Activated CD8-positive, alpha-beta T cell treated with anti-CD3 and anti-CD28 coated beads, Interleukin-2, amount 10 ng/mL, durations not matched to agents 7 days and 5 days (primary cell): Measurements from ENCODE around the gene ADRB1. TPM values are rescaled to one million over a fixed set of nuclear protein-coding genes. Genes with fewer than 3 reads are reported as not detected.
A peak's percentile ranks its signal among the peaks of the same experiment; 100 is the strongest.

ENCODE experiments used
- ATAC-seq: fragments of 150-1000 bp; cut with Tn5 transposase; one replicate; pipeline ENCODE4 v1.10.0; 2021; ENCODE audit warnings: moderate library complexity
- CTCF ChIA-PET: fragments of 350-600 bp; sonication (Branson Sonifier 250); formaldehyde crosslinking; loops from one replicate; lab custom pipeline; 2021; ENCODE audit warnings: antibody characterized with exemption; lab: Charles Lee
- POLR2A ChIA-PET: fragments of 350-600 bp; sonication (Branson Sonifier 250); formaldehyde crosslinking; loops from one replicate; lab custom pipeline; 2021; ENCODE audit warnings: antibody characterized with exemption; lab: Charles Lee
- DNase-seq: peaks from one replicate; pipeline ENCODE4 v3.0.0-alpha.2; 2020
- H3K27ac Mint-ChIP-seq: one replicate; pipeline ENCODE4 v1.8.0; 2021; ENCODE audit warnings: mild to moderate bottlenecking, mixed read lengths
- H3K27me3 Mint-ChIP-seq: one replicate; pipeline ENCODE4 v1.8.0; 2021; ENCODE audit warnings: low read depth, mixed read lengths
- H3K36me3 Mint-ChIP-seq: one replicate; pipeline ENCODE4 v1.8.0; 2021; ENCODE audit warnings: low read depth, mixed read lengths
- H3K4me1 Mint-ChIP-seq: one replicate; pipeline ENCODE4 v1.8.0; 2021; ENCODE audit warnings: low read depth, mixed read lengths
- H3K4me3 Mint-ChIP-seq: one replicate; pipeline ENCODE4 v1.8.0; 2021; ENCODE audit warnings: mild to moderate bottlenecking, mixed read lengths
- H3K9me3 Mint-ChIP-seq: one replicate; pipeline ENCODE4 v1.8.0; 2022; ENCODE audit warnings: mixed read lengths; ENCODE audit not compliant: insufficient read depth
- total RNA-seq, 2 experiments: library from RNA; stranded (reverse); gene quantifications; one replicate each; pipeline ENCODE4 v1.2.3, GENCODE V29; 2021

The ADRB1 gene
- total RNA-seq, 2 experiments from 2014 or later, result 0.29 to 0.45 TPM

- Mint-ChIP-seq H3K36me3 (no peaks in the 10 kb centered on the region), H3K4me1 (peaks cover 12% of the 10 kb centered on the region), H3K27me3 (peaks cover 38% of the 10 kb centered on the region), H3K4me3 (no peak overlapping the region), H3K27ac (no peak overlapping the region), H3K9me3 (no peaks in the 10 kb centered on the region)
- ATAC-seq (no peak), DNase-seq (no peak)
- ChIA-PET CTCF (no interaction called here), POLR2A (no interaction called here)
Observed at GRCh38 chr10:114078346-114078745, 34.7 kb downstream of the ADRB1 start.

GRCh38 chr10:114079421-114079820 lies 35.8 kb downstream of the ADRB1 start:
- ATAC-seq, result no peak

GRCh38 chr10:114081911-114082583 lies 38.4 kb downstream of the ADRB1 start:
- POLR2A ChIA-PET, result no interaction called here
- no peaks in the 10 kb centered on the region for H3K4me1 Mint-ChIP-seq
- H3K36me3 Mint-ChIP-seq, result no peaks in the 10 kb centered on the region
- H3K9me3 Mint-ChIP-seq, result no peaks in the 10 kb centered on the region
- CTCF ChIA-PET, result interaction anchor here (0.7 to 1.8 kb wide), 6 partner anchors 10 to 241 kb away, joined by 3 to 4 read pairs (median 4); no protein-coding TSS in a partner anchor
- H3K27ac Mint-ChIP-seq, result no peak overlapping the region
- DNase-seq (no peak), ATAC-seq (no peak)
- H3K27me3 Mint-ChIP-seq, result peaks cover 30% of the 10 kb centered on the region
- no peak overlapping the region for H3K4me3 Mint-ChIP-seq

More at GRCh38 chr10:114079421-114079820, 35.8 kb downstream of the ADRB1 start:
- no peak overlapping the region for H3K27ac Mint-ChIP-seq
- ChIA-PET CTCF (no interaction called here), POLR2A (no interaction called here)
- peaks cover 38% of the 10 kb centered on the region for H3K27me3 Mint-ChIP-seq
- H3K4me1 Mint-ChIP-seq, result peaks cover 3% of the 10 kb centered on the region
- H3K9me3 Mint-ChIP-seq, result no peaks in the 10 kb centered on the region
- H3K4me3 Mint-ChIP-seq, result no peak overlapping the region
- DNase-seq, result no peak
- no peaks in the 10 kb centered on the region for H3K36me3 Mint-ChIP-seq

- H3K4me3 Mint-ChIP-seq, result no peak overlapping the region
- peaks cover 24% of the 10 kb centered on the region for H3K27me3 Mint-ChIP-seq
- DNase-seq (peak; percentile 39), ATAC-seq (peak; percentile 59)
- no peak overlapping the region for H3K27ac Mint-ChIP-seq
- POLR2A ChIA-PET, result no interaction called here
- CTCF ChIA-PET, result interaction anchor here (0.9 to 1.3 kb wide), 2 partner anchors 14 to 21 kb away, joined by 3 to 4 read pairs; no protein-coding TSS in a partner anchor
- H3K4me1 Mint-ChIP-seq, result no peaks in the 10 kb centered on the region
- H3K36me3 Mint-ChIP-seq, result no peaks in the 10 kb centered on the region
- no peaks in the 10 kb centered on the region for H3K9me3 Mint-ChIP-seq
Observed at GRCh38 chr10:114083040-114083439, 39.4 kb downstream of the ADRB1 start.

GRCh38 chr10:114084215-114084614 lies 40.5 kb downstream of the ADRB1 start:
- POLR2A ChIA-PET, result interaction anchor here (0.6 to 2.0 kb wide), 3 partner anchors 10 to 404 kb away, joined by 4 read pairs; no protein-coding TSS in a partner anchor
- no peaks in the 10 kb centered on the region for H3K4me1 Mint-ChIP-seq
- ATAC-seq, result peak; percentile 60
- H3K36me3 Mint-ChIP-seq, result no peaks in the 10 kb centered on the region
- H3K27me3 Mint-ChIP-seq, result peaks cover 22% of the 10 kb centered on the region
- no peak overlapping the region for H3K27ac Mint-ChIP-seq
- no peak overlapping the region for H3K4me3 Mint-ChIP-seq
- no peaks in the 10 kb centered on the region for H3K9me3 Mint-ChIP-seq
- CTCF ChIA-PET, result interaction anchor here (1.1 kb wide), 2 partner anchors 212 to 220 kb away, joined by 3 to 4 read pairs; no protein-coding TSS in a partner anchor
- DNase-seq, result peak; percentile 60

GRCh38 chr10:114087255-114087654 lies 43.6 kb downstream of the ADRB1 start:
- Mint-ChIP-seq H3K9me3 (no peaks in the 10 kb centered on the region), H3K27ac (no peak overlapping the region), H3K36me3 (no peaks in the 10 kb centered on the region), H3K4me3 (no peak overlapping the region), H3K4me1 (no peaks in the 10 kb centered on the region), H3K27me3 (peaks cover 10% of the 10 kb centered on the region)
- no peak for ATAC-seq
- ChIA-PET POLR2A (no interaction called here), CTCF (interaction anchor here (0.7 to 1.2 kb wide), 3 partner anchors 14 to 237 kb away, joined by 3 to 4 read pairs (median 3); no protein-coding TSS in a partner anchor)
- no peak for DNase-seq

- Mint-ChIP-seq H3K4me1 (no peaks in the 10 kb centered on the region), H3K27me3 (peaks cover 11% of the 10 kb centered on the region), H3K9me3 (no peaks in the 10 kb centered on the region), H3K4me3 (no peak overlapping the region), H3K27ac (no peak overlapping the region), H3K36me3 (no peaks in the 10 kb centered on the region)
- CTCF ChIA-PET, result interaction anchor here (0.7 to 1.2 kb wide), 3 partner anchors 14 to 237 kb away, joined by 3 to 4 read pairs (median 3); no protein-coding TSS in a partner anchor
- POLR2A ChIA-PET, result no interaction called here
- DNase-seq (no peak), ATAC-seq (no peak)
Observed at GRCh38 chr10:114087655-114088054, 44.0 kb downstream of the ADRB1 start.

- Mint-ChIP-seq H3K36me3 (peaks cover 5% of the 10 kb centered on the region), H3K4me3 (no peak overlapping the region), H3K27ac (no peak overlapping the region), H3K27me3 (peaks cover 23% of the 10 kb centered on the region), H3K4me1 (peaks cover 44% of the 10 kb centered on the region), H3K9me3 (peaks cover 3% of the 10 kb centered on the region)
- DNase-seq (no peak), ATAC-seq (no peak)
- ChIA-PET CTCF (no interaction called here), POLR2A (no interaction called here)
Observed at GRCh38 chr10:114094795-114095194, 51.1 kb downstream of the ADRB1 start.

GRCh38 chr10:114095559-114096337 lies 52.1 kb downstream of the ADRB1 start:
- DNase-seq (no peak), ATAC-seq (peak; percentile 47)
- POLR2A ChIA-PET, result interaction anchor here (0.7 kb wide), 1 partner anchor 255 kb away, joined by 3 read pairs; no protein-coding TSS in a partner anchor
- peaks cover 53% of the 10 kb centered on the region for H3K4me1 Mint-ChIP-seq
- H3K9me3 Mint-ChIP-seq, result peaks cover 3% of the 10 kb centered on the region
- no peak overlapping the region for H3K27ac Mint-ChIP-seq
- peaks cover 31% of the 10 kb centered on the region for H3K27me3 Mint-ChIP-seq
- H3K4me3 Mint-ChIP-seq, result peak overlapping the region; percentile 20
- H3K36me3 Mint-ChIP-seq, result peaks cover 5% of the 10 kb centered on the region
- CTCF ChIA-PET, result interaction anchor here (0.7 to 1.4 kb wide), 3 partner anchors 142 to 297 kb away, joined by 4 to 6 read pairs (median 4); no protein-coding TSS in a partner anchor
